MCF 10A (cell line): ENCODE results near the gene PARD3. TPM values are rescaled to one million over a fixed set of nuclear protein-coding genes. Genes with fewer than 3 reads are reported as not detected.

Source experiments
- BruUV-seq: library from RNA; stranded (reverse); fragments of 400-500 nt; replicated peaks from 2 replicates; lab custom pipeline; 2021; lab: Mats Ljungman, UMichigan
- CTCF ChIA-PET: fragments of 300-600 bp; sonication (Branson Sonifier 250); formaldehyde crosslinking; extraction: SDS; loops from one replicate; lab custom pipeline; 2021; ENCODE audit warnings: antibody characterized with exemption, inconsistent platforms; lab: Yijun Ruan, JAX
- POLR2A ChIA-PET: fragments of 300-600, 350-650 bp; sonication (Branson Sonifier 250); formaldehyde crosslinking; extraction: SDS; loops from one replicate; lab custom pipeline; 2020; ENCODE audit warnings: antibody characterized with exemption, inconsistent platforms; lab: Yijun Ruan, JAX
- DNase-seq: peaks from one replicate; pipeline ENCODE4 v3.0.0-alpha.2; 2018; ENCODE audit not compliant: unreplicated experiment
- H3K27ac Mint-ChIP-seq: one replicate; pipeline ENCODE4 v1.8.0; 2022; ENCODE audit warnings: mild to moderate bottlenecking, low read depth, mixed read lengths; ENCODE audit not compliant: unreplicated experiment
- H3K27me3 Mint-ChIP-seq: one replicate; pipeline ENCODE4 v1.8.0; 2022; ENCODE audit warnings: mixed read lengths; ENCODE audit not compliant: insufficient read depth, unreplicated experiment
- H3K36me3 Mint-ChIP-seq: one replicate; pipeline ENCODE4 v1.8.0; 2022; ENCODE audit warnings: mild to moderate bottlenecking, moderate library complexity, mixed read lengths; ENCODE audit not compliant: insufficient read depth, unreplicated experiment
- H3K4me1 Mint-ChIP-seq: one replicate; pipeline ENCODE4 v1.8.0; 2022; ENCODE audit warnings: mixed read lengths; ENCODE audit not compliant: insufficient read depth, unreplicated experiment
- H3K4me3 Mint-ChIP-seq: one replicate; pipeline ENCODE4 v1.8.0; 2022; ENCODE audit warnings: mild to moderate bottlenecking, moderate library complexity, mixed read lengths; ENCODE audit not compliant: unreplicated experiment
- H3K9me3 Mint-ChIP-seq: one replicate; pipeline ENCODE4 v1.8.0; 2022; ENCODE audit warnings: mixed read lengths; ENCODE audit not compliant: unreplicated experiment
- intact Hi-C: fragments of 100-400 bp; cut with micrococcal nuclease; formaldehyde crosslinking; loops from 2 replicates; pipeline ENCODE4 v1.14.1; 2022
- total RNA-seq: library from RNA; stranded (reverse); gene quantifications from 2 replicates; pipeline ENCODE4 v1.2.3, GENCODE V29; 2022
- TF ChIP-seq, protein P1 (sequence below): fragments of 200-600 bp; IDR thresholded peaks from one replicate; pipeline ENCODE4 v1.8.0; 2022; ENCODE audit warnings: antibody characterized with exemption, mild to moderate bottlenecking; ENCODE audit not compliant: unreplicated experiment

PARD3 gene
- total RNA-seq, 1 experiment from 2014 or later = 70.0 TPM

DNA sequence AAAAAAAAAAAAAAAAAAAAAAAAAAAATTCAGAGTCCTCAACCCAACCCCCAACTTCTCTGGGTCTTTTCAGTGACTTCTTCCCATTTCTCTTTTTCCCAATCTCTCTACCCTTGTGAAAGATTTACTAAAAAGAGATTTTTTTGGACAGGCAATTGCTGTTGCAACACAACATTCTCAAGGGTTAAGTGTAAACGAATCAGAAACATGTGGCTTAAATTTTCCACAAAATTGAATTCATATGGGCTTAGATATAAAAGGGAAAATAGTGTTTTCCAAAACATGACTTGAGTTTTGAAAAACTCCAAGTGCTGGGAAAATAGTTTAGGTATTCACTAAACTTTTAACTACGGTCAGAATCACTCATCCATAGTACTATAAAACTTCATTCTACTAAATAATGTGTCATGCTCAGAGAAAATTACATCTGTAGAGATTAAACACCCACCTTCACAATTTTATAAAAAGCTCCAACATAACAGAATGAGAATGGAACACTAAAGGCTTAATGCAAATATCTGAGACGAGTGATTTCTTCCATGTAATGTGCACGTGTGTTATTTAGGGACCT is 643.1 kb downstream of the PARD3 start:
- no peak overlapping the region for H3K4me3 Mint-ChIP-seq
- peaks cover 7% of the 10 kb centered on the region for H3K36me3 Mint-ChIP-seq
- H3K27ac Mint-ChIP-seq = no peak overlapping the region
- DNase-seq = peak; percentile 4
- BruUV-seq = no TSS peak
- TF ChIP-seq, protein P1, sequence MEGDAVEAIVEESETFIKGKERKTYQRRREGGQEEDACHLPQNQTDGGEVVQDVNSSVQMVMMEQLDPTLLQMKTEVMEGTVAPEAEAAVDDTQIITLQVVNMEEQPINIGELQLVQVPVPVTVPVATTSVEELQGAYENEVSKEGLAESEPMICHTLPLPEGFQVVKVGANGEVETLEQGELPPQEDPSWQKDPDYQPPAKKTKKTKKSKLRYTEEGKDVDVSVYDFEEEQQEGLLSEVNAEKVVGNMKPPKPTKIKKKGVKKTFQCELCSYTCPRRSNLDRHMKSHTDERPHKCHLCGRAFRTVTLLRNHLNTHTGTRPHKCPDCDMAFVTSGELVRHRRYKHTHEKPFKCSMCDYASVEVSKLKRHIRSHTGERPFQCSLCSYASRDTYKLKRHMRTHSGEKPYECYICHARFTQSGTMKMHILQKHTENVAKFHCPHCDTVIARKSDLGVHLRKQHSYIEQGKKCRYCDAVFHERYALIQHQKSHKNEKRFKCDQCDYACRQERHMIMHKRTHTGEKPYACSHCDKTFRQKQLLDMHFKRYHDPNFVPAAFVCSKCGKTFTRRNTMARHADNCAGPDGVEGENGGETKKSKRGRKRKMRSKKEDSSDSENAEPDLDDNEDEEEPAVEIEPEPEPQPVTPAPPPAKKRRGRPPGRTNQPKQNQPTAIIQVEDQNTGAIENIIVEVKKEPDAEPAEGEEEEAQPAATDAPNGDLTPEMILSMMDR = no peak
- no peaks in the 10 kb centered on the region for H3K9me3 Mint-ChIP-seq
- ChIA-PET CTCF (no interaction called here), POLR2A (interaction anchor here (0.7 kb wide), 1 partner anchor 438 kb away, joined by 3 read pairs; no protein-coding TSS in a partner anchor)
- intact Hi-C loops = loop anchor here (5.0 kb wide), 1 partner anchor 840 kb away; the partner anchor contains the start of gene NRP1
- H3K27me3 Mint-ChIP-seq = no peaks in the 10 kb centered on the region
- H3K4me1 Mint-ChIP-seq = peaks cover 11% of the 10 kb centered on the region

DNA sequence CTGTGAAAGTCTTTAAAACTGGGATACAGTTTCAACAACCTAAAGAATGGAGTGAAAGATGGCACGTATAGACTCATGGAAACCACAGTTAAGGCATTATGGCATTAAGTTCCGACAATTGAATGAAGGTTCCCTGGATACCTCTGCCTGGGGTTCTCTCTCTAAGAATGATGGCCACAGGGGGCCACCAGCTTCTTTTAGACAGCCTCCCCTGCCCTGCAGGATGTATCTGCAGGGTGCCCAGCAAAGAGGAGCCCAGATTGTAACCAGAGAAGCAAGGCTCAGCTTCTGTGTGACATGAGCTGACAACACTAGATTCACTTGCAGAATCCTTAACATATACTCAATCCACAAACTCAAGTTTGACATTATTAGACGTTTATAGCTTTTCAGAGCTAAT is 645.4 kb downstream of the PARD3 start:
- Mint-ChIP-seq H3K36me3 (peaks cover 7% of the 10 kb centered on the region), H3K4me1 (peaks cover 11% of the 10 kb centered on the region), H3K9me3 (no peaks in the 10 kb centered on the region), H3K4me3 (no peak overlapping the region), H3K27ac (no peak overlapping the region), H3K27me3 (no peaks in the 10 kb centered on the region)
- no peak for DNase-seq
- BruUV-seq = no TSS peak
- TF ChIP-seq, protein P1 = no peak
- ChIA-PET POLR2A (interaction anchor here (0.6 kb wide), 1 partner anchor 11 kb away, joined by 4 read pairs; no protein-coding TSS in a partner anchor), CTCF (no interaction called here)
- intact Hi-C loops = loop anchor here (5.0 kb wide), 1 partner anchor 837 kb away; the partner anchor contains the start of gene NRP1

DNA sequence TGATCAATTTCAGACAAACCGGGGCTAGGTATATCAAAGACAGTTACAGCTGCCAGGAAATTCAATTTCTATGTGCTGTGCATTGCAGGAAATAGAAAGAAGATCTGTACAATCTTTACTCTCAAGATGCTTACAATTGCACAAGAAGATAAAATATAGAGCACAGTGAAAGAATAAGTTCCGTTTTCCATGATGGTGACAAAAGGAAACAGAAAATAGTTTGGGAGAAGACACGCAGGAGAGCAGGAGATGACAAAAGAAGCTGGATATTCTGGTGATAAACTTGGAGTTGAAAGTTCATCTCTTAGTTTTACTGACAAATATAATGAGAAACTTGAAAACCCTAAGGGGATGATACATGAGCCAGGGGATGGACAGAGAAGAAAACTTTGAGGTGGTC is 646.0 kb downstream of the PARD3 start:
- Mint-ChIP-seq H3K27me3 (no peaks in the 10 kb centered on the region), H3K9me3 (no peaks in the 10 kb centered on the region), H3K27ac (no peak overlapping the region), H3K4me1 (peaks cover 11% of the 10 kb centered on the region), H3K36me3 (peaks cover 7% of the 10 kb centered on the region), H3K4me3 (no peak overlapping the region)
- POLR2A ChIA-PET = interaction anchor here (0.6 kb wide), 1 partner anchor 11 kb away, joined by 4 read pairs; no protein-coding TSS in a partner anchor
- TF ChIP-seq, protein P1 = no peak
- no peak for DNase-seq
- intact Hi-C loops = no loop called here
- CTCF ChIA-PET = no interaction called here
- BruUV-seq = no TSS peak

DNA sequence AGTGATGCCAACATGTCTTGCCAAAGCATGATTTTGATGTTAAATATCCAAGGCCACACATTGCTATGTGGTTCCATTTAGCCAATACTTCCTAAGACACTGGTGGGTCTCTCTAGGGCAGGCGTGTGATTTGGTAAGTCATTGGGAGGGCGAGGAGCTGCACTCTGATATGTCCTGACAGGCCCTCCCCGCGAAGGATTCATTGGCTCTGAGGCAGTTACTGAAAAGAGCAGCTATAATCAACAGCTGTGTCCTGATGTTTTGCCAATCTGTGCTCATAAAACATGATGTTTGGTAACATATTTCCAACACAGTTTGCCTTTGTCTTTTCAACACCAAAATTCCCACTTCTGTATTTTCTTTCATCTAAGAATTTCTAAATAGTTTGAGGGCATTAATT is 646.7 kb downstream of the PARD3 start:
- CTCF ChIA-PET = no interaction called here
- H3K27ac Mint-ChIP-seq = no peak overlapping the region

More for the DNA sequence above, 646.7 kb downstream of the PARD3 start:
- POLR2A ChIA-PET = no interaction called here
- Mint-ChIP-seq H3K9me3 (no peaks in the 10 kb centered on the region), H3K4me3 (no peak overlapping the region), H3K27me3 (no peaks in the 10 kb centered on the region), H3K36me3 (peaks cover 7% of the 10 kb centered on the region), H3K4me1 (peaks cover 15% of the 10 kb centered on the region)
- no peak for DNase-seq
- TF ChIP-seq, protein P1 = no peak
- BruUV-seq = no TSS peak
- intact Hi-C loops = no loop called here
